GM21423 (cell line): ENCODE results near the gene ARL8A.

Experiments used
- ATAC-seq: cut with Tn5 transposase; IDR thresholded peaks from one replicate; pipeline ENCODE4 v1.9.1; 2021; ENCODE audit warnings: mild to moderate bottlenecking, moderate library complexity; ENCODE audit not compliant: unreplicated experiment

The ARL8A gene

GRCh38 chr1:202085682-202086373 lies 58.7 kb downstream of the ARL8A start:
- no peak for ATAC-seq

GRCh38 chr1:202084791-202085681 lies 59.5 kb downstream of the ARL8A start:
- no peak for ATAC-seq
